22Rv1 (cell line): Measurements from ENCODE around the gene EPHB1.
"Not testable (repeated sequence)": the region's sequence is repeated elsewhere in the genome, so short reads cannot be mapped to it uniquely, and the experiment has no call there.

Source experiments
- H3K27ac ChIP-seq: fragments of 450-650 bp; 2 replicates; pipeline ENCODE4 v1.5.1; 2017
- ZFX ChIP-seq: fragments of 450-650 bp; IDR thresholded peaks from 2 replicates; pipeline ENCODE4 v1.6.1; 2017; ENCODE audit warnings: antibody characterized with exemption, borderline replicate concordance
- TF ChIP-seq, protein P1 (sequence below): fragments of 450-650 bp; IDR thresholded peaks from 2 replicates; pipeline ENCODE4 v1.5.1; 2017; ENCODE audit warnings: mild to moderate bottlenecking

The EPHB1 gene

DNA sequence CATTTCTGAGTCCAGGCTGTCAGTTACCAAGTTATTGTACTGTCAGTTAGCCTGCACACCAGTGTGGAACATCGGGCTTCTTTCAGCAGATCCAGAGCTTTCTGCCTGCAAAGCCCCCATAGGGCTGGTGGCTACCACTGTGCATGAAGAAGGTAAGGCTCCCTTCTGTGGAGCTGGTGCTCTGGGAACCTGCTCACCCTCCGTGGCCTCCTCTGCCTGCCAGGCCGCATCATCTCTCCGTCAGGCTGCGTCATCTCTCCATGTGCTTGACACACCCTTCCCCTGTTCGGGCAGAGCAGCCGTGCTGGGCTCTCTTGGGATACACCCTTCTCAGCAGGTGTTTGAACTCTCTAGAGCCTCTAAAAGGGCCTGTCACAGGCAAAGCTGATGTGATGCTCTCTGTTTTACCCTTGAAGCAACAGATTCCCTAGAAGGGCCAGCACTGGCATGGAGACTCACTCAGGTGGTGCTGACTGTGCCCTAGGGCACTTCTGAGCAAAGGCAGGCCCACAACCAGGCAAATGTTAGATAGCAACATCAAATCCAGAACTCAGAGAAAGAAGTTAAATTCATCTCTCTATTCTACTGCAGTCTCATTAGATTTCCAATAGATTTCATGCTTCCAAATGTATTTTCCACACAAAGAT lies 261.1 kb downstream of the EPHB1 start:
- H3K27ac ChIP-seq = no peak overlapping the region
- TF ChIP-seq, protein P1, sequence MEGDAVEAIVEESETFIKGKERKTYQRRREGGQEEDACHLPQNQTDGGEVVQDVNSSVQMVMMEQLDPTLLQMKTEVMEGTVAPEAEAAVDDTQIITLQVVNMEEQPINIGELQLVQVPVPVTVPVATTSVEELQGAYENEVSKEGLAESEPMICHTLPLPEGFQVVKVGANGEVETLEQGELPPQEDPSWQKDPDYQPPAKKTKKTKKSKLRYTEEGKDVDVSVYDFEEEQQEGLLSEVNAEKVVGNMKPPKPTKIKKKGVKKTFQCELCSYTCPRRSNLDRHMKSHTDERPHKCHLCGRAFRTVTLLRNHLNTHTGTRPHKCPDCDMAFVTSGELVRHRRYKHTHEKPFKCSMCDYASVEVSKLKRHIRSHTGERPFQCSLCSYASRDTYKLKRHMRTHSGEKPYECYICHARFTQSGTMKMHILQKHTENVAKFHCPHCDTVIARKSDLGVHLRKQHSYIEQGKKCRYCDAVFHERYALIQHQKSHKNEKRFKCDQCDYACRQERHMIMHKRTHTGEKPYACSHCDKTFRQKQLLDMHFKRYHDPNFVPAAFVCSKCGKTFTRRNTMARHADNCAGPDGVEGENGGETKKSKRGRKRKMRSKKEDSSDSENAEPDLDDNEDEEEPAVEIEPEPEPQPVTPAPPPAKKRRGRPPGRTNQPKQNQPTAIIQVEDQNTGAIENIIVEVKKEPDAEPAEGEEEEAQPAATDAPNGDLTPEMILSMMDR = no peak
- no peak for TF ChIP-seq ZFX

DNA sequence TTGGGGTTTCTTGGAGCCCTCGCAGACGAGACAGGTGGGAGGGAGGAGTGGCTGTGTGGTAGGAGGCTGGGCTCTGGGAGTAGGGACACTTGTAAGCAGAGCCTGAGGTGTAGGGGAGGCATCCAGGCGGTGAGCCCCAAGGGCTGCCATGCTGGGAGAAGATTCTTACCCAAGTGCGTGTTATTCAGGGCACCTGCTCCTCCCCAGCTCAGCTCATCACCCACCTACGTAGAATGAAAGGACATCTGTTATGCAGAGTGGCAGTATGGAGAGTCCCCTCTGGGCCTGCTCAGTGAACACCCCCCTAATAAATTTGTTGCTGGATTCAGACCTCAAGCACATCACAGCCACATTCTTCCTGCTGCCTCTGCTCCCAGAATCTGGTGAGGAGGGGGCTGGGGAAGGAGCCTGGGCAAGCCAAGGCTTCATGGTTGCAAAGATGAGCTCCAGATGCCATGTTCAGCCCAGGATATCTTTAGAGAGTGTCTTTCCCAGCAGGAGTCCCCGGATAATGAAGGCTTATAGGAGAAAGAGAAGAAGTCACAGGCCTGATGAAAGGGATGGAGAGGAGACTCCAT lies 261.8 kb downstream of the EPHB1 start:
- H3K27ac ChIP-seq = no peak overlapping the region
- no peak for TF ChIP-seq ZFX

DNA sequence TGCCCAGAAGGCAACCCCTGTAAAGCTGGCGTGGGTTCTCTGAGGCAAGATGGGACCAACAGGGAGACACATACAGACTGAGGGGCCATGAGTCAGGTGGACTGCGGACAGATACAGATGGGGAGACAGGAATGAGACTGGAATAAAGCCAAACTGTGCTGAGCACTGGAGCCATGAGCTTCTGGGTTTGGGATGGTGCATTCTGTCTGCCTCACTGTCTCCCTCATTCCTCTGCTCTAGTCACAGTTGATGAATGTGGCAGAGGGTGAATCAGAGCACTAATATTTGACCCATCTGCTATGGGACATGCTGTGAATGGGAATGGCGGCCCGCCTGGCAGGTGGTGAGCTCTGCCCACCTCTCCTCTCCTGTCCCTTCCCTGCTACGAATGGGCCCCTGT lies 262.9 kb downstream of the EPHB1 start:
- TF ChIP-seq, protein P1 = no peak
- no peak for TF ChIP-seq ZFX
- H3K27ac ChIP-seq = no peak overlapping the region

DNA sequence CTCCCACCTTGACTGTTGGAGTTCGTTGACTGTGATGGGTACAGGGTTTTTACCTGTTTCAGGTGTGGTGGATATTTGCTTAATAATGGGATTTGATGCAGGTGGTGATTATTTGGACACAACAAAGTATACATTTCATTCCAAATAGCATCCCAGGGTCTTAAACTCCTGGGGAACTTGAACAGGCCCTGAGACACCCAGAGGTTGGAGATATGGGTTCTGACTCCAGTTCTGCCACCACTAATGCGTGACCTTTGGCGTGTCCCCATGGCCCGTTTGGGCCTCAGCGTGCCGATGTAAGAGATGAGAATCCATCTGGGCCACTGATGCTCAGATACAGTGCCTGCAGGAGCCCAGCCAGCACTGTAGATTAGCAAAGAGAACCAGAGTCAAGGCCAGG lies 264.5 kb downstream of the EPHB1 start:
- H3K27ac ChIP-seq = no peak overlapping the region
- TF ChIP-seq, protein P1 = no peak
- no peak for TF ChIP-seq ZFX

DNA sequence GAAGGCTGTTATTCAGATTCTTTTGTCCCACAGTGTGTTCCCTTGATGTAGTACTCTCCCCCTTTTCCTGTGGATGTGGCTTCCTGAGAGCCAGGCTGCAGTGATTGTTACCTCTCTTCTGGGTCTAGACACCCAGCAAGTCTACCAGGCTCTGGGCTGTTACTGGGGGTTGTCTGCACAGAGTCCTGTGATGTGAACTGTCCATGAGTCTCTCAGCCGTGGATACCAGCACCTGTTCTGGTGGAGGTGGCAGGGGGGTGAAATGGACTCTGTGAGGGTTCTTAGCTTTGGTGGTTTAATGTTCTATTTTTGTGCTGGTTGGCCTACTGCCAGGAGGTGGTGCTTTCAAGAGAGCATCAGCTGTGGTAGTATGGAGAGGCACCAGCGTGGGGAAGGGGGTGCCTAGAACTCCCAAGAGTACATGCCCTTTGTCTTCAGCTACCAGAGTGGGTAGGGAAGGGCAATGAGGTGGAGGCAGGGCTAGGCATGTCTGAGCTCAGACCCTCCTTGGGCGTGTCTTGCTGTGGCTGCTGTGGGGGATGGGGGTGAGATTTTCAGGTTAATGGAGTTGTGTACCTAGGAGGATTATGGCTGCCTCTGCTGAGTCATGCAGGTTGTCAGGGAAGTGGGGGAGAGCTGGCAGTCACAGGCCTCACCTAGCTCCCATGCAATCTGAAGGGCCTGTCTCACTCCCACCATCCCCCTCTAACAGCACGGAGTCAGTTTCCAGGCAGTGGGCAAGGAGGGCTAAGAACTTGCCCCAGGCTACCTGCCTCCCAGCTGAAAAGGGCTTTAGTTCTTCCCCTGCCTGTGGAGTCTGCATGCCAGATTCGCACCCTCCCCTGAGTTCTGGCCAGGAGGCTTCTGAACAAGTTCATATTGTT lies 272.0 kb downstream of the EPHB1 start:
- H3K27ac ChIP-seq = not testable (repeated sequence)

DNA sequence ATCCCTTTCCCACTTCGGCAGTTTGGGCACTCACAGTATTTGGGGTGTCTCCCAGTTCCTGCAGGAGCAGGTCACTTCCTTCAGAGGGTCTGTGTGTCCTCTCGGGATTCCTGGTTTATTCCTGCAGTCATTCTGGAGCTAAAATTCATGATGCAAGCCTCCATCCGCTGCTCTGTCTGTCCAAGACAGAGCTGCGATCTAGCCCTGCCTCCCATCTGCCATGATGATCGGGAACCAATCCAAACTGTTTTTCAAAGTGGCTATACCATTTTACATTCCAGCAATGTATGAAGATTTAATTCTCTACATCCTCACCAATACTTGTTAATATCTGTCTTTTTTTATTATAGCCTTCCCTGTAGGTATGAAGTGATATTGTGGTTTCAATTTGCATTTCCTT lies 273.0 kb downstream of the EPHB1 start:
- no peak overlapping the region for H3K27ac ChIP-seq
- TF ChIP-seq ZFX = no peak
- TF ChIP-seq, protein P1 = no peak

DNA sequence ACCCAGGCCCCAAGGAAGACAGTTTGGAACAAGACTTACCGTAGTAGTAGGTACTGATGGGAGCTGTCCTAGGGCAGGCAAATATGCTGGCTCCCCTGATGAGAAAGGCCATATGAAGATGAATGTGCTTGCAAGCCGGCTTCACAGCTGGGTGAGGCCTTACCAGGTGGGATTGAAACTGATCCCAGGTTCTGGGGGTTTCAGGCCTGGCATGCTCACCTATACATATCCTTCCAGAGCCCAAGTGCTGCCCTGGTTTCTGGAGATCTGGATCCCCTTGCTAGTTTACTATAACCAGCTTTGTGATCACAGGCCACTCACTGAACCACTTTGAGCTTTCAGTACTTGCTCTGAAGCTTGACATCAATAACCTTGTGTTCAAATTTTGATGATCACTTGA lies 274.3 kb downstream of the EPHB1 start:
- H3K27ac ChIP-seq = no peak overlapping the region
- no peak for TF ChIP-seq ZFX
- TF ChIP-seq, protein P1 = no peak

DNA sequence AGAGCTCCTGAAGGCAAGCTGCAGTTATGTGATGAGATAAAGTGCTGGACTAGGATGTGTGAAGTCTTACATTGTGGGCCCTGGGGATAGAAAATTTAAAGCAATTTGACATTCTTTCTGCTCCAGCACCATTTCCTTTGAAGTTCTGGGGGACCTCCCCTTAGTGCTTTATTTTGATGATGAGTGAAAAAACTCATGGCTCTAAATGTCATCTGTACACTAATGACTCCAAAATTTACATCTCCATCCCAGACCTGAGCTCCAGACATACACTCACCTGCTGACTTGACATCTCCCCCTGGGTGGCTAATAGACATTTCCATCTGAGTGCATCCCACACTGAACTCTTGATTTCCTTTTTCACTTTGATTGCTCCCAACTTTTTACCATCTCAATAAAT lies 276.4 kb downstream of the EPHB1 start:
- no peak overlapping the region for H3K27ac ChIP-seq
- TF ChIP-seq, protein P1 = no peak
